Mononuclear cell (primary cell): ENCODE measurements around the gene DNAJC17. TPM values are rescaled to one million over a fixed set of nuclear protein-coding genes. Genes with fewer than 3 reads are reported as not detected.

ENCODE experiments used
- H3K27me3 ChIP-seq: 2 replicates; pipeline ENCODE4 v1.6.0; 2011; ENCODE audit warnings: low read length, control low read depth; ENCODE audit not compliant: insufficient read depth
- H3K4me1 ChIP-seq: 2 replicates; pipeline ENCODE4 v1.5.1; 2011; ENCODE audit warnings: mild to moderate bottlenecking, low read length, control low read depth; ENCODE audit not compliant: insufficient read depth
- H3K4me3 ChIP-seq: 2 replicates; pipeline ENCODE4 v1.5.1; 2011; ENCODE audit warnings: mild to moderate bottlenecking, low read length, moderate library complexity
- H3K9me3 ChIP-seq: 2 replicates; pipeline ENCODE4 v1.5.1; 2011; ENCODE audit warnings: low read depth, mild to moderate bottlenecking, control low read depth, low read length
- total RNA-seq: library from RNA; depleted of rRNA; stranded (reverse); fragments of >200 nt; gene quantifications from one replicate; pipeline ENCODE4 v1.2.3, GENCODE V29; 2012

The DNAJC17 gene
- total RNA-seq, 1 donor, result 7.2 TPM

- Histone ChIP-seq H3K27me3 (no peaks in the 10 kb centered on the region), H3K4me3 (no peak overlapping the region), H3K9me3 (no peaks in the 10 kb centered on the region), H3K4me1 (no peaks in the 10 kb centered on the region)
These were observed 84.9 kb downstream of the DNAJC17 start for GRCh38 chr15:40722354-40722753.

DNA sequence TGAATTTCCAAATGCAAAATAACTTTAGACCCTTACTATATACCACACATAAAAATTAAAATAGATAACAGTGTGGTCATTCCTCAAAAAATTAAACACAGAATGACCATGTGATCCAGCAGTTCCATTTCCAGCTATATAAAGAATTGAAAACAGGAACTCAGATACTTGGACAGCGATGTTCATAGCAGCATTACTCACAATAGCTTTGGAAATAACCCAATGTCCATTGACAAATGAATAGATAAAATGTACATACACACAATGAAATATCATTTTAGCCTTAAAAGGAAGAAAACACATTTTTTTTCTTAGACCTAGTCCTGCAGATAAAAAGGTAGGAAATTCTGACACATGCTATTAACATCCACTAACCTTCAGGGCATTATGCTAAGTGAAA, 85.6 kb downstream of the DNAJC17 start:
- Histone ChIP-seq H3K9me3 (no peaks in the 10 kb centered on the region), H3K27me3 (no peaks in the 10 kb centered on the region), H3K4me3 (no peak overlapping the region), H3K4me1 (no peaks in the 10 kb centered on the region)

DNA sequence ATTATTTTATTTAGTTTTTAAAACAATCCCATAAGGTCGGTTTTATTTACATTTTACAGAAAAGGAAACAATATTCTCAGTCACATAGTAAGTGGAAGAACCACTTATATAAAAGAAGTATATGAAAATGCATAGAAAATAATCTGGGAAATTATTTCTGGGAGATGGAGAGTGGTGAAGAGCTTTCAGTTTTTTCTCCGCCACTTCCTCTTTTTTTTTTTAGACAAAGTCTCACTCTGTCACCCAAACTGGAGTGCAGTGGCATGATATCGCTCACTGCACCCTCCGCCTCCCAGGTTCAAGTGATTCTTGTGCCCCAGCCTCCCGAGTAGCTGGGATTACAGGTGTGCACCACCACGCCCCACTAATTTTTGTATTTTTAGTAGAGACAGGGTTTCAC, 91.1 kb downstream of the DNAJC17 start:
- H3K27me3 ChIP-seq, result no peaks in the 10 kb centered on the region
- H3K4me1 ChIP-seq, result no peaks in the 10 kb centered on the region
- no peaks in the 10 kb centered on the region for H3K9me3 ChIP-seq
- H3K4me3 ChIP-seq, result no peak overlapping the region

Other genes starting within 250 kb of the DNAJC17 start
- gene CCDC32, start 242.4 kb downstream of the DNAJC17 start, total RNA-seq, result 12.9 TPM
- 17.4 TPM for gene RPUSD2, start 238.2 kb downstream of the DNAJC17 start, total RNA-seq
- gene KNL1, start 213.2 kb downstream of the DNAJC17 start, total RNA-seq, result 3.3 TPM
- 1.2 TPM for gene RAD51, start 112.3 kb downstream of the DNAJC17 start, total RNA-seq
- 13.9 TPM for gene RMDN3, start 52.2 kb downstream of the DNAJC17 start, total RNA-seq
- 15.5 TPM for gene GCHFR, start 43.4 kb downstream of the DNAJC17 start, total RNA-seq
- gene C15orf62, start 37.5 kb downstream of the DNAJC17 start, total RNA-seq, result 0.73 TPM
- gene ZFYVE19, start 384 bp downstream of the DNAJC17 start, total RNA-seq, result 7.2 TPM
- not detected for gene PPP1R14D, start 21.2 kb upstream of the DNAJC17 start, total RNA-seq
- gene SPINT1, start 36.6 kb upstream of the DNAJC17 start, total RNA-seq, result 4.2 TPM
- gene RHOV, start 66.8 kb upstream of the DNAJC17 start, total RNA-seq, result not detected
- 28.7 TPM for gene VPS18, start 87.0 kb upstream of the DNAJC17 start, total RNA-seq
- not detected for gene DLL4, start 121.9 kb upstream of the DNAJC17 start, total RNA-seq
- 0.52 TPM for gene CHAC1, start 146.0 kb upstream of the DNAJC17 start, total RNA-seq